DMS53 treated with DMSO at 0.1 percent for 48 hours (cell line): ENCODE data around the gene KANSL2.
"Not testable (repeated sequence)": the region's sequence is repeated elsewhere in the genome, so short reads cannot be mapped to it uniquely, and the experiment has no call there.

Experiments used
- DNase-seq: peaks from one replicate; lab custom pipeline; 2025; ENCODE audit not compliant: unreplicated experiment; lab: John Stamatoyannopoulos, UW

KANSL2 gene

DNA sequence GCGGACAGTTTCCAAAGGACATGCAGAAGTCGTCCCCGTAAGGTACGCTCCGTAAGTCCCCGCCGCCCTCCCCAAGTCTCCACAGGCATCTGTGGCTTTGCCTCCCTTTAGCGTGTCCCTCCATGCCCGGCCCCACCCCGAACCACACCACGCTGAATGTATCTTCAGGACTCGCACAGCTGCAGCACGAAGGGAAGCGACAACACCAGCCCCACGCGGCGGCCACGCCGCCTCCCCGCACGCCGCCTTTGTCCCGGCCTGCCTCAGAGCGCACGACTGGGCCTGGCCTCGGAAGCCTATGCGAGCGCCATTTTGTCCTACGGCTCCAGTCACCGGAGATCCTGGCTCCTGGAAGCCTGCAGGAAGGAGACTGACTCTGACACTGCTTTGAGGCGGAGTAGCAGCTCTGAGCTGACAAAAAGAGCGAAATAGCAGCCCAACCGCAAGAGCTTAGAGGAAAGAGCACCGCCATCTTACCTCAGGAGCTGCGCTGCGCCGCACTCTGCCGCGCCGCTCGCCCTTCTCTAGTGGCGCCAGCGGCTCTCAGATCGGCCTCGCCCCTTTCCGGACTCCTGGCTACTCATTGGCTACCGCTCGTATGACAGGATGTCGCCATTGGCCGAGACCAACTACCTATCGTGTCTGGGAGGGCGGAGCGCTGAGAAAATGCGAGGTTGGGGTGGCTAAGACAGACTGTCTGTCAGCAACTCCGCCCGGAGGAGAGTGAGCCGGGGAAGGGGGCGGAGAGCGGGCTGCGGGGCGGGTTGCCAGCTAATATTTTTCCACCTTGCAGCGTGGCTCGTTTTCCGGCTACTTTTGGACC lies at the start of gene KANSL2:
KANSL2 (minus strand) TSS at position 529 of the 823 bp plus-strand sequence. CDS start 606 bp downstream, outside the sequence.
- DNase-seq, result peak; percentile 100

DNA sequence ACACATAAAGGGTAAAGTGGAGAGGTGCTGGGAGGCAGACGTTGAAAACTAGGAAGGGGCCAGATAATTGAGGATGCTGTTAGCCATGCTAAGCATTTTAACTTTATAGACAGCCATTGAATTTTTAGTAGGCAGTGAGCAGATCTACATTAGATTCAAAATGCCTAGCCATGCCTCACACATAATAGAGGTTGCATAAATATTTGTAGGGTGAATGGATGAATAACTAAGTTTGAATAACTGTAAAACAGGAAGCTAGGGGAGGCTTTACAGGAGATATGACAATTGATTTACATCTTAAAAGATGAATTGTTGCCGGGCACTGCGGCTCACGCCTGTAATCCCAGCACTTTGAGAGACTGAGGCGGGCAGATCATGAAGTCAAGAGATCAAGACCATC lies 46.8 kb upstream of the KANSL2 start:
- DNase-seq, result no peak

DNA sequence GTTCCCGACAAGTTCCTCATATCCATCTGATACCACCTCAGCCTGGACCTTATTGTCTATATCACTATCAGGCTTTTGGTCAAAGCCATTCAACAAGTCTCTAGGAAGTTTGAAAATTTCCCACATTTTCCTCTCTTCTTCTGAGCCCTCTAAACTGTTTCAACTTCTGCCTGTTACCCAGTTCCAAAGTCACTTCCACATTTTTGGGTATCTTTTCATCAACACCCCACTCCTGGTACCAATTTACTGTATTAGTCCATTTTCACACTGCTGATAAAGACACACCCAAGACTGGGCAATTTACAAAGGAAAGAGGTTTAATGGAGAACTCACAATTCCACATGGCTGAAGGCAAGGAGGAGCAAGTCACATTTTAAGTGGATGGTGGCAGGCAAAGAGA lies 38.7 kb upstream of the KANSL2 start:
- not testable (repeated sequence) for DNase-seq

GRCh38 chr12:48720171-48720570 lies 38.1 kb upstream of the KANSL2 start:
- DNase-seq, result not testable (repeated sequence)

GRCh38 chr12:48719002-48719401 lies 37.0 kb upstream of the KANSL2 start:
- DNase-seq, result not testable (repeated sequence)

DNA sequence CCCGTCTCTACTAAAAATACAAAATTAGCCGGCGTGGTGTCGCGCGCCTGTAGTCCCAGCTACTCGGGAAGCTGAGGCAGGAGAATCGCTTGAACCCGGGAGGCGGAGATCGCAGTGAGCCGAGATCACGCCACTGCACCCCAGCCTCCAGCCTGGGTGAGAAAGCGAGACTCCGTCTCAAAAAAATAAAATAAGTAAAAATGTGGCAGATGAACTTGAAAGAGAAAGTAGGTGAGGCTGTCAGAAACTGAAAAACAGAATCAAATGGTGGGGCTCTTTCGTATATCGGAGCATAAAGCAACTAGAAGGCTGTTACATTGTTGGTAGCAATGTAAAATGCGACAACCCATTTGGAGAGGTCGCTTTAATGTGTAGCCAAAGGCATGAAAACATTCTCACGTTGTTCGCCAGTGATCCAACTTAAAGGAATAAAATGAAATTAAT lies 35.2 kb upstream of the KANSL2 start:
- no peak for DNase-seq

DNA sequence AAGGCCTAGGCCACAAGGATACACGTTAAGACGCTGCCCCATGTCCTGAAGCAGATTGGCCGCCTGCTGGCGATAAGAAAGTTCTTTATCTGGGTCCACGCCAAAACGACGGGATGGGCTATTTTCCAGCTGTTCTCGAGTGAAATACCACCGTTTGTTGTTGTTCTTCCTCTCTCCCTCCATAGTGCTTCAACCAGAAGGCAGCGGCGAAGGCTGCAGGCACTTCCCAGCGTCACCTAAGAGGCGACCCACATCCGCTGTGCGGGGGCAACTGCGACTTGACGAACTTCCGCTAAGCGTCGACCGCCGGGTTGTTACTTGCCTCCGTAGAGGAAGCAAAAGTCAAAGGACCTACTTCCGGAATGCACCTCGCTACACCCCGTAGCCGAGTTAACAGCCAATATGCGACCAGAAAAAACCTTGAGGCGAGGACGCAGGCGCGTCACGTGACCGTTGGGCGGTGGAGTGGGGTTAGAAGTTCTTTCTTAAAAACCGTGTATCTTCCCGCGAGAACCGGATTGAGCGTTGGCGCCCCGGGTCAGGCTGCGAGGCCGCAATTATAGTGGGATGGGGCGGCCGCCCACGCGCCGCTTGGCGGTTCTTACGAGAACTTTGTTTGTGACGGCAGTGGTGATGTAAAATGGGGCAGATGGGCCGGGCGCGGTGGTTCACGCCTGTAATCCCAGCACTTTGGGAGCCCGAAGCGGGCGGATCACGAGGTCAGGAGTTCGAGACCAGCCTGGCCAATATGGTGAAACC lies 34.6 kb upstream of the KANSL2 start, which contains the start of gene CCNT1:
CCNT1 (minus strand) TSS at position 215 of the 759 bp plus-strand sequence; CDS start at position 183, 32 bp downstream.
- peak; percentile 100 for DNase-seq

DNA sequence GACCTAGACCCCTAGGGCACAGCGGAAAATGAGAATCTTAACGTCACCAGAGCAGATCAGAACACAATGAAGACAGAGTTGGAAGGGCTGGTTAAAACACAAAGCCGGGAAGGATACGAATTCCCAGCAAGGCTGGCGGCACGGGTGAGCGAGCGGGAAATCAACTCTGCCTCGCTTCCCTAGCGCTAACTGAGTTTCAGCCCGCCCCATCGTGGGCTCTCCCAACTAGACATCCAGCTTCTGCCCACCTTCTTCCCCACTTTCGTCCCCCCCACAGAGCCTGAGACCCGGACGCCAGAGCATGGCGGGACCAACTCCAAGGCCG lies 34.1 kb upstream of the KANSL2 start:
- no peak for DNase-seq

DNA sequence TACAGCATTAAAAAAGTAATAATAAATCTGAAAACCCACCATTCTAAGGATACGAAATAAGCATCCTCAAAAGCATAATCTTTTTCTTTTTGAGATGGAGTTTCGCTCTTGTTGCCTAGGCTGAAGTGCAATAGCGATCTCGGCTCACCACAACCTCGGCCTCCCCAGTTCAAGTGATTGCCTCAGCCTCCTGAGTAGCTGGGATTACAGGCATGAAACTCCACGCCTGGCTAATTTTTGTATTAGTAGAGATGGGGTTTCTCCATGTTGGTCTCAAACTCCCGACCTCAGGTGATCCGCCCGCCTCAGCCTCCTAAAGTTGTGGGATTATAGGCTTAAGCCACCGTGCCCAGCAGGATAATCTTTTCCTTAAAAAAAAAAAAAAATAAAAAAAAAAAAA lies 30.2 kb upstream of the KANSL2 start:
- DNase-seq, result no peak

GRCh38 chr12:48698822-48699221 lies 16.8 kb upstream of the KANSL2 start:
- DNase-seq, result not testable (repeated sequence)

DNA sequence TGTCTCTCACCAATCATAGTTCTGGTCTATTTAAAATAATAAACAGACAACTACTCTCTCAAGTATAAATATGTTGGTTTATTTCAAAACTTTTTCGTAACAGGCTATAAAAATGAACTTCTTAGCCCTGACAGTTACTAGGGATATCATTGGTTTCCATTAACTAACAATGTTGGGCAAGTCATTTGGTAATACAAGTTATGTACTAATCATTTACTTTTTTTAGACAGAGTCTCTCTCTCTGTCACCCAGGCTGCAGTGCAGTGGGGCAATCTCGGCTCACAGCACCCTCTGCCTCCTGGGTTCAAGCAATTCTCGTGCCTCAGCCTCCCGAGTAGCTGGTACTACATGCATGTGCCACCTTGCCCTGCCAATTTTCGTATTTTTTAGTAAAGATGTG lies 14.6 kb upstream of the KANSL2 start:
- DNase-seq, result no peak

GRCh38 chr12:48695859-48696258 lies 13.8 kb upstream of the KANSL2 start:
- no peak for DNase-seq

DNA sequence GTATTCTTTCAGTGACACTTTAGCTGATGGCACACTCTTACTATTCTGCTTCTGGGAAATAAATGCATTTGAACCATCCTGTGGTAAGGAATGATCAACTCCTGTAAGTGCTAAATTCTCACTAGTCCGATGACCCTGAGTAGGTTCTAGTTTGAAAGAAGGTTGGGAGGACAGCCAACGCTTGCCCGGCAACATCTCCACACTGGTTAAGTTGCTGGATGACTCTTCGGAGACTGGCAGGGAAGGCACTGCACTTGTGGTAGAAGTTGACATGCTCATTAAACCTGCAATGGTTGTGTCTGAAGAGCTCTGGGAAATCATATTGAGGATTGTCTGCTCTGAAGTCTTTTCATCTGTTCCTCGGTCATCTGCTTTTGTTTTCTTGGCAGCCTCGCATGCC lies 12.0 kb upstream of the KANSL2 start:
- no peak for DNase-seq

GRCh38 chr12:48693572-48693971 lies 11.5 kb upstream of the KANSL2 start:
- no peak for DNase-seq

DNA sequence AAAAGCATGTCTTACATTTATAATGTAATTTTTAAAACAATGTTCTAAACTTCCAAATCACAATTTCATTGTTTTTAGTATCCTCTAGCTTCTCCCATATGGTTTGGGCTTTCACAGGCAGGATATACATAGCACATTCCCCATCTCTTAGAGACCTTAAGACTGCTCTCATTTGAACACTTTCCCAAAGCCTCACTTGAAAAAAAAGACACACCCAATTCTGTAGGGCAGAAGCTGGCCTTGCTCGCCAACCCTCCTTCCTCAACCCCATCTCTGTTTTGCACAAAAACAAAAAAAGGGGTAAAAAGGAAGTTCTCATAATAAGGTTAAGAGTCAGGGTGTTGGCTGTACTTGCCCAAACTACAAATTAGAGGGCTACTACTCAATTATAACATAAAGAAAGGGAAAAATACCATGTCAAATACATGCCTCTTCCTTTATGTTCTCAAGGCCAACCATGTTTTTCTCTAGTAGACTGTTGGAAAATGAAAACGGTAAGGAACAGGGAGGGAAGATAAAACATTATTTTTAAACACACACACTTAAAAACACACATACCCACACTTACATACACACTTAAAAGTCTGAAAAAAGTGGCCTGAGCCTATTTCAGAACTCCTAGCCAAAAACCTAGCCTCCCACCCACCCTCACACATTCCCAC lies 9.9 kb upstream of the KANSL2 start:
- DNase-seq, result no peak

- no peak for DNase-seq
Measured at GRCh38 chr12:48690990-48691389, 9.0 kb upstream of the KANSL2 start.

GRCh38 chr12:48690436-48690835 lies 8.4 kb upstream of the KANSL2 start:
- no peak for DNase-seq

GRCh38 chr12:48688836-48689235 lies 6.8 kb upstream of the KANSL2 start:
- DNase-seq, result no peak

DNA sequence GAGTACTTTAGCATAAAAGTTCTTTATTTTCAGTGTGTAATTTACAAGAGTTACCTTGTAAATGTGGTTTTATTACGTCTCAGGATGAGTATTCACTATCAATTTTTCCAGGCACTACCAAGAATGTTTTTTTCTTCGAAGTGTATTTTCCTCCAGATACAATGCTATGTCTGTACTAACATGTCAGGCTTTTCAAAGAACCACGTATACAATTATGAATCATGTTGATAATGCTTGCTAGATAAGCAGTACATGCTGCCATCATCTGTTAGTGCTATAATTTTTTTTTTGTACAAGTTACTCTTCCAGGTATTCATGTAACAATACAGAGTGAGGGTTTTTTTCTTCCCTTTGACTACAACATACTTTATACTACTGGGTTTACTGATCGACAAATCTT lies 5.6 kb upstream of the KANSL2 start:
- DNase-seq, result no peak

GRCh38 chr12:48686615-48687334 lies 4.7 kb upstream of the KANSL2 start:
- DNase-seq, result no peak

DNA sequence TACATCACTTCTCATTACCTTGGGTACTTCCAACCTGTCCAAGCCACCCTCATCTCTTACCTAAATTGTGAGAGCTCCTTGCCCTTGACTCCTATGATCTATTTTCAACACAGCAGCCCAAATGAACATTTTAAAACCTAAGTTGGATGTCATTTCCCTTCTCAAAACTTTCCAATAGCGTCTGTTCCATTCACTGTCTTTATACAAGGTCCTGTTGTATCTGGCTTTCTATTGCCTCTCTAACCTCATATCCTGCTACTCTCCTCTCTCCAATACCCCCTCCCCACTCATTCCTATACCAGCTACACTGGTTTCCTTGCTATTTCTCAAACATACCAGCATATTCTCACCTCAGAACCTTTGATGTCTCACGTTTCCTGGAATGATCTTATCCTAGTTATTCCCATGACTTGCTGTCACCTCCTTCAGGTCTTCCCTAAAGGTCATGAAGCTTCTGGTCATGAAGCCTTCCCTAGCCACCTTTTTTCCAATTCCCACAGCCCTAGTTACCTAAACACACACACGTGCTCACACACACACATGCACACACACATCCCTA lies 4.1 kb upstream of the KANSL2 start:
- DNase-seq, result no peak
